GM21515 (cell line): Measurements from ENCODE around the gene DAW1.
"Not testable (repeated sequence)": the region's sequence is repeated elsewhere in the genome, so short reads cannot be mapped to it uniquely, and the experiment has no call there.

Experiments
- ATAC-seq: cut with Tn5 transposase; IDR thresholded peaks from one replicate; pipeline ENCODE4 v1.9.1; 2021; ENCODE audit not compliant: unreplicated experiment

The DAW1 gene

GRCh38 chr2:227871375-227871791 is at the start of gene DAW1:
Gene DAW1, plus strand, starts transcription at chr2:227871631. Its CDS starts 59 bp downstream, at chr2:227871690.
- ATAC-seq, result no peak

GRCh38 chr2:227822416-227823003 is 48.9 kb upstream of the DAW1 start:
- ATAC-seq, result no peak

GRCh38 chr2:227823922-227824321 is 47.5 kb upstream of the DAW1 start:
- no peak for ATAC-seq

GRCh38 chr2:227824711-227825110 is 46.7 kb upstream of the DAW1 start:
- ATAC-seq, result no peak

GRCh38 chr2:227826019-227826521 is 45.4 kb upstream of the DAW1 start:
- ATAC-seq, result no peak

- ATAC-seq, result no peak
Measured at GRCh38 chr2:227826563-227826962, 44.9 kb upstream of the DAW1 start.

GRCh38 chr2:227827143-227827542 is 44.3 kb upstream of the DAW1 start:
- ATAC-seq, result no peak

- no peak for ATAC-seq
Measured at GRCh38 chr2:227828477-227828912, 42.9 kb upstream of the DAW1 start.

- ATAC-seq, result no peak
Measured at GRCh38 chr2:227829337-227829736, 42.1 kb upstream of the DAW1 start.

GRCh38 chr2:227834423-227834822 is 37.0 kb upstream of the DAW1 start:
- no peak for ATAC-seq

- no peak for ATAC-seq
Measured at GRCh38 chr2:227834916-227835650, 36.3 kb upstream of the DAW1 start.

- not testable (repeated sequence) for ATAC-seq
Measured at GRCh38 chr2:227839339-227840129, 31.9 kb upstream of the DAW1 start.

- no peak for ATAC-seq
Measured at GRCh38 chr2:227846831-227847230, 24.6 kb upstream of the DAW1 start.

GRCh38 chr2:227848146-227848545 is 23.3 kb upstream of the DAW1 start:
- no peak for ATAC-seq

GRCh38 chr2:227848586-227848985 is 22.8 kb upstream of the DAW1 start:
- ATAC-seq, result peak; percentile 61

- no peak for ATAC-seq
Measured at GRCh38 chr2:227849906-227850305, 21.5 kb upstream of the DAW1 start.

- no peak for ATAC-seq
Measured at GRCh38 chr2:227853204-227853629, 18.2 kb upstream of the DAW1 start.

GRCh38 chr2:227853765-227854271 is 17.6 kb upstream of the DAW1 start:
- ATAC-seq, result no peak

GRCh38 chr2:227855440-227855839 is 16.0 kb upstream of the DAW1 start:
- no peak for ATAC-seq

GRCh38 chr2:227856697-227857096 is 14.7 kb upstream of the DAW1 start:
- no peak for ATAC-seq

GRCh38 chr2:227860221-227860641 is 11.2 kb upstream of the DAW1 start:
- ATAC-seq, result no peak
